K562 (cell line): Measurements from ENCODE around the gene TBCCD1. TPM values are rescaled to one million over a fixed set of nuclear protein-coding genes. Genes with fewer than 3 reads are reported as not detected.

Source experiments
- ATAC-seq: fragments of 200-7000 bp; cut with Tn5 transposase; 3 replicates; pipeline ENCODE4 v1.9.1; 2020; ENCODE audit warnings: moderate library complexity
- BruUV-seq: library from RNA; stranded (reverse); fragments of 400-500 nt; replicated peaks from 2 replicates; lab custom pipeline; 2021; lab: Mats Ljungman, UMichigan
- CTCF ChIA-PET: fragments of 300-600 bp; formaldehyde crosslinking; extraction: SDS; loops from one replicate; lab custom pipeline; 2021; ENCODE audit warnings: low intra/inter-chr PET ratio; lab: Yijun Ruan, JAX
- POLR2A ChIA-PET: fragments of 300-600, 350-650 bp; sonication (Branson Sonifier 250); formaldehyde crosslinking; extraction: SDS; loops from one replicate; lab custom pipeline; 2021; ENCODE audit warnings: antibody characterized with exemption, inconsistent platforms; lab: Yijun Ruan, JAX
- DNase-seq, 4 experiments: peaks; one replicate each; pipeline versions ENCODE4 v3.0.0 to v3.0.0-alpha.2; 2011 to 2018; ENCODE audit warnings: low spot score in 3 of 4, mixed read lengths in 3 of 4; ENCODE audit errors: extremely low read depth in 1 of 4
- FAIRE-seq: peaks from 2 replicates; lab custom pipeline; 2011; peaks lifted over from hg19 to GRCh38; lab: Jason Lieb, UNC
- H2AFZ ChIP-seq: 2 replicates; pipeline ENCODE4 v1.6.0; 2011; ENCODE audit warnings: low read depth, low read length, control low read depth, inconsistent platforms
- H3K27ac ChIP-seq: fragments of 200-600 bp; 3 replicates; pipeline ENCODE4 v1.8.0; 2011; ENCODE audit warnings: low read depth, mild to moderate bottlenecking, control low read depth, inconsistent platforms, low read length, moderate library complexity, mixed read lengths; ENCODE audit errors: extremely low read depth
- H3K27me3 ChIP-seq, 2 experiments: fragments of 300-600 bp in 1 of 2; 2 replicates in 1 of 2; 3 replicates in 1 of 2; pipeline versions ENCODE4 v1.6.0 to v1.8.0; 2011; ENCODE audit warnings: inconsistent platforms in 2 of 2, low read length in 2 of 2, mild to moderate bottlenecking in 1 of 2, mixed read lengths in 1 of 2, moderate library complexity in 1 of 2; ENCODE audit not compliant: control insufficient read depth in 2 of 2, insufficient read depth in 2 of 2
- H3K36me3 ChIP-seq: fragments of 300-600 bp; 3 replicates; pipeline ENCODE4 v1.8.0; 2011; ENCODE audit warnings: mild to moderate bottlenecking, low read length, inconsistent platforms; ENCODE audit not compliant: control insufficient read depth, insufficient read depth
- H3K4me1 ChIP-seq, 2 experiments: fragments of 200-600 bp in 1 of 2; replicated peaks in 1 of 2; 2 replicates in 1 of 2; 3 replicates in 1 of 2; pipeline versions ENCODE4 v1.5.1 to v1.8.0; 2011; ENCODE audit warnings: inconsistent platforms in 2 of 2, low read length in 2 of 2, mild to moderate bottlenecking in 1 of 2, mixed read lengths in 1 of 2, moderate library complexity in 1 of 2; ENCODE audit not compliant: control insufficient read depth in 2 of 2, insufficient read depth in 2 of 2
- H3K4me2 ChIP-seq: 2 replicates; pipeline ENCODE4 v1.6.1; 2011; ENCODE audit warnings: low read length, control low read depth, inconsistent platforms, mixed read lengths; ENCODE audit not compliant: insufficient read depth
- H3K4me3 ChIP-seq: fragments of 200-600 bp; sonication (generic), shearing (Covaris generic); 2 replicates; pipeline ENCODE4 v1.5.1; 2016; ENCODE audit warnings: control low read depth, inconsistent platforms
- H3K79me2 ChIP-seq: fragments of 200-600 bp; 3 replicates; pipeline ENCODE4 v1.8.0; 2011; ENCODE audit warnings: low read length, inconsistent platforms; ENCODE audit not compliant: control insufficient read depth, insufficient read depth
- H3K9ac ChIP-seq, 2 experiments: 2 replicates each; pipeline versions ENCODE4 v1.6.0 to v1.6.1; 2011; ENCODE audit warnings: low read depth in 2 of 2, low read length in 2 of 2, control low read depth in 1 of 2, inconsistent platforms in 1 of 2, mild to moderate bottlenecking in 1 of 2, mixed read lengths in 1 of 2; ENCODE audit not compliant: insufficient read depth in 1 of 2
- H3K9me1 ChIP-seq: one replicate; pipeline ENCODE4 v1.6.0; 2011; ENCODE audit warnings: inconsistent platforms, mild to moderate bottlenecking, low read length, moderate library complexity; ENCODE audit not compliant: control insufficient read depth, insufficient read depth
- H3K9me3 ChIP-seq: replicated peaks from 2 replicates; pipeline ENCODE4 v1.5.1; 2011; ENCODE audit warnings: low read depth, low read length, inconsistent platforms; ENCODE audit not compliant: control insufficient read depth, insufficient read depth
- H4K20me1 ChIP-seq: replicated peaks from 2 replicates; pipeline ENCODE4 v1.6.1; 2011; ENCODE audit warnings: low read length, inconsistent platforms, mixed read lengths; ENCODE audit not compliant: control insufficient read depth, insufficient read depth
- NR0B1 ChIP-seq: fragments of 450-650 bp; IDR thresholded peaks from one replicate; pipeline ENCODE4 v1.6.1; 2018; ENCODE audit warnings: mild to moderate bottlenecking, moderate library complexity; ENCODE audit not compliant: partially characterized antibody
- POLR3G ChIP-seq: IDR thresholded peaks from 2 replicates; pipeline ENCODE4 v1.6.1; 2011; ENCODE audit not compliant: insufficient read length, insufficient replicate concordance; ENCODE audit errors: extremely low read depth
- WGBS: fragments of 100-300 bp; shearing (Covaris generic); methylation state at CpG from one replicate; pipeline ENCODE4 v1.1.6; 2016; ENCODE audit warnings: low coverage, mixed read lengths; ENCODE audit not compliant: insufficient coverage; ENCODE audit errors: missing lambda C conversion rate; 5-methylcytosine and 5-hydroxymethylcytosine counted together
- in situ Hi-C: fragments of 300-500 bp; cut with MboI; formaldehyde crosslinking; loops from 4 replicates; pipeline ENCODE4 v1.15.0; 2018; ENCODE audit warnings: inconsistent platforms, mixed read lengths
- intact Hi-C: fragments of 100-400 bp; cut with micrococcal nuclease; formaldehyde crosslinking; loops from 2 replicates; pipeline ENCODE4 v1.14.2; 2022
- polyA plus RNA-seq, 8 experiments: library from polyadenylated mRNA; depleted of rRNA in 4 of 8; stranded (reverse) in 5 of 8; unstranded in 3 of 8; fragments of >200 nt; fragmentation: Nextera tagmentation in 2 of 8; fragmentation: Illumina TruSeq in 1 of 8; extraction: Ambion mirVana in 2 of 8; extraction: Trizol in 1 of 8; gene quantifications; 2 replicates each; pipeline versions ENCODE4 v1.2.1 to v1.2.3, GENCODE V29; 2011 to 2014; ENCODE audit warnings: inconsistent platforms in 1 of 8, missing spikeins in 1 of 8
- total RNA-seq, 7 experiments: library from RNA; depleted of rRNA in 6 of 7; stranded (reverse); fragments of >200 nt in 6 of 7; fragmentation: Illumina TruSeq in 2 of 7; extraction: Trizol in 2 of 7; gene quantifications; 2 replicates each; pipeline versions ENCODE4 v1.2.1 to v1.2.3, GENCODE V29; 2011 to 2021; ENCODE audit warnings: low replicate concordance in 1 of 7

The TBCCD1 gene
- total and polyA plus RNA-seq, 9 of the 15 experiments (the other 6 are each of a cell fraction or from before 2014, with no cell fraction given) = 17.7 to 31.1 (median 21.2) TPM

GRCh38 chr3:186612721-186613636 lies 45.8 kb upstream of the TBCCD1 start, which contains the start of gene AHSG:
TSS of gene AHSG (plus strand) at chr3:186613060. CDS start at chr3:186613142, 82 bp downstream.
- ChIA-PET POLR2A (interaction anchor here (0.5 to 1.5 kb wide), 5 partner anchors 26 to 215 kb away, joined by 3 to 6 read pairs (median 3); partner anchors contain the start of gene EIF4A2), CTCF (no interaction called here)
- in situ Hi-C loops = loop anchor here (10.0 kb wide), 1 partner anchor 142 kb away; no protein-coding TSS in a partner anchor
- no peaks in the 10 kb centered on the region for H3K9me1 ChIP-seq
- H3K79me2 ChIP-seq = no peaks in the 10 kb centered on the region
- 5% methylated on average over 7 of the region's 7 CpGs for whole genome bisulfite sequencing
- peak within 1 kb of the TSS in 1 of 2 experiments; percentile 20; a peak in 1 of 4 replicates for H3K9ac ChIP-seq
- no peak within 1 kb of the TSS for H3K4me3 ChIP-seq
- FAIRE-seq = no peak
- H3K4me2 ChIP-seq = no peak within 1 kb of the TSS
- TF ChIP-seq NR0B1 = no peak
- TF ChIP-seq POLR3G = no peak
- TF ChIP-seq, all 486 proteins: peak for 0
- no peak for DNase-seq
- no TSS peak for BruUV-seq
- Histone ChIP-seq H3K27me3 (peaks cover 9 to 37% of the 10 kb centered on the region in 2 experiments; a peak in 4 of 5 replicates), H3K27ac (no peak within 1 kb of the TSS), H4K20me1 (no peaks in the 10 kb centered on the region), H3K4me1 (peaks cover 3 to 10% of the 10 kb centered on the region in 2 experiments; a peak in 3 of 5 replicates), H3K9me3 (no peaks in the 10 kb centered on the region), H2AFZ (no peak within 1 kb of the TSS), H3K36me3 (no peaks in the 10 kb centered on the region)
- ATAC-seq = no peak
- intact Hi-C loops = loop anchor here (10.0 kb wide), 2 partner anchors 68 to 552 kb away; partner anchors contain the start of gene CRYGS
